NCI-H1105 treated with DMSO at 0.1 percent for 48 hours (cell line): ENCODE results near the gene NPIPB2.
A peak's percentile ranks its signal among the peaks of the same experiment; 100 is the strongest.
"Not testable (repeated sequence)": the region's sequence is repeated elsewhere in the genome, so short reads cannot be mapped to it uniquely, and the experiment has no call there.

Experiments used
- DNase-seq: peaks from one replicate; lab custom pipeline; 2025; lab: John Stamatoyannopoulos, UW

Gene NPIPB2

GRCh38 chr16:11957591-11958395, 15.9 kb upstream of the NPIPB2 start:
- no peak for DNase-seq

- DNase-seq = no peak
Observed at GRCh38 chr16:11956558-11956957, 14.7 kb upstream of the NPIPB2 start.

- DNase-seq = no peak
Observed at GRCh38 chr16:11955713-11956123, 13.9 kb upstream of the NPIPB2 start.

GRCh38 chr16:11953576-11953975, 11.7 kb upstream of the NPIPB2 start:
- DNase-seq = not testable (repeated sequence)

GRCh38 chr16:11950388-11950787, 8.5 kb upstream of the NPIPB2 start:
- no peak for DNase-seq

- DNase-seq = peak; percentile 37
Observed at GRCh38 chr16:11949527-11949926, 7.7 kb upstream of the NPIPB2 start.

GRCh38 chr16:11948819-11949218, 7.0 kb upstream of the NPIPB2 start:
- no peak for DNase-seq

- DNase-seq = no peak
Observed at GRCh38 chr16:11946433-11946832, 4.6 kb upstream of the NPIPB2 start.

GRCh38 chr16:11927350-11927749, 14.5 kb downstream of the NPIPB2 start:
- DNase-seq = not testable (repeated sequence)

GRCh38 chr16:11924046-11924445, 17.8 kb downstream of the NPIPB2 start:
- DNase-seq = not testable (repeated sequence)

- DNase-seq = no peak
Observed at GRCh38 chr16:11916524-11917285, 25.1 kb downstream of the NPIPB2 start.

- DNase-seq = peak; percentile 95
Observed at GRCh38 chr16:11915644-11916523, 26.0 kb downstream of the NPIPB2 start, which contains the start of gene GSPT1. GSPT1 (minus strand) TSS chr16:11915956; CDS start chr16:11915720, 236 bp downstream.

- no peak for DNase-seq
Observed at GRCh38 chr16:11915114-11915643, 26.7 kb downstream of the NPIPB2 start.

GRCh38 chr16:11914210-11915113, 27.4 kb downstream of the NPIPB2 start:
- no peak for DNase-seq

- no peak for DNase-seq
Observed at GRCh38 chr16:11913425-11914079, 28.3 kb downstream of the NPIPB2 start.

GRCh38 chr16:11909653-11910545, 31.9 kb downstream of the NPIPB2 start:
- no peak for DNase-seq

GRCh38 chr16:11907160-11907970, 34.5 kb downstream of the NPIPB2 start:
- no peak for DNase-seq

- DNase-seq = no peak
Observed at GRCh38 chr16:11903906-11904305, 37.9 kb downstream of the NPIPB2 start.
